BLaER1 (cell line): ENCODE measurements around the gene HSD11B1L.
"Not testable (repeated sequence)": the region's sequence is repeated elsewhere in the genome, so short reads cannot be mapped to it uniquely, and the experiment has no call there.

Experiments
- H3K27ac ChIP-seq: shearing (Covaris generic); formaldehyde crosslinking; 2 replicates; pipeline ENCODE4 v1.8.1; 2022
- H3K27me3 ChIP-seq: shearing (Covaris generic); formaldehyde crosslinking; 2 replicates; pipeline ENCODE4 v1.8.1; 2022
- H3K36me3 ChIP-seq: shearing (Covaris generic); formaldehyde crosslinking; 2 replicates; pipeline ENCODE4 v1.8.1; 2022
- H3K4me1 ChIP-seq: shearing (Covaris generic); formaldehyde crosslinking; 2 replicates; pipeline ENCODE4 v1.8.1; 2022
- H3K4me2 ChIP-seq: shearing (Covaris generic); formaldehyde crosslinking; 2 replicates; pipeline ENCODE4 v1.8.1; 2022
- H3K4me3 ChIP-seq: shearing (Covaris generic); formaldehyde crosslinking; 2 replicates; pipeline ENCODE4 v1.8.1; 2022
- H3K9ac ChIP-seq: shearing (Covaris generic); formaldehyde crosslinking; 2 replicates; pipeline ENCODE4 v1.8.1; 2022
- H3K9me3 ChIP-seq: shearing (Covaris generic); formaldehyde crosslinking; 2 replicates; pipeline ENCODE4 v1.8.1; 2022
- H4K20me1 ChIP-seq: shearing (Covaris generic); formaldehyde crosslinking; 2 replicates; pipeline ENCODE4 v1.8.1; 2022
- Cebpa-rat ChIP-seq: shearing (Covaris generic); IDR thresholded peaks from 2 replicates; pipeline ENCODE4 v1.8.1; 2022

The HSD11B1L gene

GRCh38 chr19:5684694-5685430 is 4.0 kb downstream of the HSD11B1L start:
- Histone ChIP-seq H3K27ac (no peak overlapping the region), H3K4me3 (no peak overlapping the region), H3K9me3 (no peaks in the 10 kb centered on the region), H3K36me3 (no peaks in the 10 kb centered on the region), H3K4me1 (peaks cover 27% of the 10 kb centered on the region), H3K4me2 (no peak overlapping the region), H3K9ac (no peak overlapping the region), H4K20me1 (no peaks in the 10 kb centered on the region), H3K27me3 (no peaks in the 10 kb centered on the region)
- no peak for TF ChIP-seq Cebpa-rat

GRCh38 chr19:5686326-5686646 is 5.5 kb downstream of the HSD11B1L start:
- H3K27ac ChIP-seq: peak overlapping the region; percentile 72
- H3K4me1 ChIP-seq: peaks cover 24% of the 10 kb centered on the region
- H3K4me3 ChIP-seq: peak overlapping the region; percentile 76
- peak overlapping the region; percentile 93 for H3K4me2 ChIP-seq
- no peak for TF ChIP-seq Cebpa-rat
- H4K20me1 ChIP-seq: peaks cover 11% of the 10 kb centered on the region
- H3K27me3 ChIP-seq: no peaks in the 10 kb centered on the region
- H3K9ac ChIP-seq: peak overlapping the region; percentile 77
- H3K36me3 ChIP-seq: 0 out of 2 replicates have a peak, but pooled peaks cover under 1% of the 10 kb centered on the region
- no peaks in the 10 kb centered on the region for H3K9me3 ChIP-seq

GRCh38 chr19:5686647-5687359 is 6.0 kb downstream of the HSD11B1L start:
- H3K4me2 ChIP-seq: peak overlapping the region; percentile 93
- TF ChIP-seq Cebpa-rat: no peak
- peaks cover 17% of the 10 kb centered on the region for H4K20me1 ChIP-seq
- peaks cover 5% of the 10 kb centered on the region for H3K36me3 ChIP-seq
- H3K27me3 ChIP-seq: no peaks in the 10 kb centered on the region
- H3K9ac ChIP-seq: peak overlapping the region; percentile 77
- H3K4me1 ChIP-seq: peaks cover 22% of the 10 kb centered on the region
- peak overlapping the region; percentile 76 for H3K4me3 ChIP-seq
- no peaks in the 10 kb centered on the region for H3K9me3 ChIP-seq
- H3K27ac ChIP-seq: peak overlapping the region; percentile 72

- Histone ChIP-seq H3K4me2 (peak overlapping the region; percentile 93), H3K27me3 (no peaks in the 10 kb centered on the region), H3K4me3 (peak overlapping the region; percentile 76; the same call in 1 of the 2 replicates), H3K9me3 (no peaks in the 10 kb centered on the region), H3K9ac (no peak overlapping the region), H3K4me1 (peaks cover 30% of the 10 kb centered on the region), H4K20me1 (peaks cover 24% of the 10 kb centered on the region), H3K27ac (peak overlapping the region; percentile 41; the same call in 1 of the 2 replicates), H3K36me3 (peaks cover 13% of the 10 kb centered on the region)
- no peak for TF ChIP-seq Cebpa-rat
Measured at GRCh38 chr19:5687360-5688198, 6.8 kb downstream of the HSD11B1L start.

- H3K9me3 ChIP-seq, H3K27me3 ChIP-seq, H3K4me2 ChIP-seq, H3K9ac ChIP-seq, H3K4me3 ChIP-seq, H3K27ac ChIP-seq: not testable (repeated sequence)
- Histone ChIP-seq H3K4me1 (peaks cover 33% of the 10 kb centered on the region), H4K20me1 (peaks cover 32% of the 10 kb centered on the region), H3K36me3 (peaks cover 21% of the 10 kb centered on the region)
Measured at GRCh38 chr19:5688262-5688881, 7.5 kb downstream of the HSD11B1L start.

- Histone ChIP-seq H3K4me1 (peaks cover 33% of the 10 kb centered on the region), H3K36me3 (peaks cover 41% of the 10 kb centered on the region), H3K9me3 (no peaks in the 10 kb centered on the region), H3K27ac (peak within 1 kb of the TSS; percentile 98), H3K9ac (peak within 1 kb of the TSS; percentile 98), H3K4me2 (peak within 1 kb of the TSS; percentile 89), H4K20me1 (peaks cover 52% of the 10 kb centered on the region), H3K4me3 (peak within 1 kb of the TSS; percentile 97), H3K27me3 (no peaks in the 10 kb centered on the region)
- TF ChIP-seq Cebpa-rat: no peak
Measured at GRCh38 chr19:5690125-5690954, 9.5 kb downstream of the HSD11B1L start, which contains the start of gene RPL36. RPL36 (plus strand) TSS chr19:5690295; CDS start chr19:5690508, 213 bp downstream.

GRCh38 chr19:5690955-5691821 is 10.4 kb downstream of the HSD11B1L start:
- no peaks in the 10 kb centered on the region for H3K27me3 ChIP-seq
- no peak for TF ChIP-seq Cebpa-rat
- peaks cover 49% of the 10 kb centered on the region for H3K36me3 ChIP-seq
- peak overlapping the region; percentile 97 for H3K4me3 ChIP-seq
- peak overlapping the region; percentile 98 for H3K27ac ChIP-seq
- no peaks in the 10 kb centered on the region for H3K9me3 ChIP-seq
- H3K4me2 ChIP-seq: peak overlapping the region; percentile 89
- peaks cover 60% of the 10 kb centered on the region for H4K20me1 ChIP-seq
- peaks cover 25% of the 10 kb centered on the region for H3K4me1 ChIP-seq
- peak overlapping the region; percentile 98 for H3K9ac ChIP-seq
